ENCODE measurements around the gene PHF20. TPM values are rescaled to one million over a fixed set of nuclear protein-coding genes. Genes with fewer than 3 reads are reported as not detected.
"Not testable (repeated sequence)": the region's sequence is repeated elsewhere in the genome, so short reads cannot be mapped to it uniquely, and the experiment has no call there.

PHF20 gene
- total RNA-seq, 1 donor from 2014 or later: 35.9 TPM

- Histone ChIP-seq H3K36me3 (no peaks in the 10 kb centered on the region), H3K27me3 (ENCODE audit: low read depth) (no peaks in the 10 kb centered on the region), H3K9me3 (replicated peaks) (no peaks in the 10 kb centered on the region), H3K4me3 (peak overlapping the region; percentile 74), H3K4me1 (peaks cover 83% of the 10 kb centered on the region), H3K27ac (replicated peaks) (peak overlapping the region; percentile 96)
- no peak for DNase-seq
- intact Hi-C loops (cut with micrococcal nuclease): no loop called here
- no peak for TF ChIP-seq CTCF (IDR thresholded peaks at IDR 0.05; ENCODE audit: borderline replicate concordance)
These were observed 487 bp upstream of the PHF20 start for GRCh38 chr20:35771367-35771688.

- Histone ChIP-seq H3K4me1 (peaks cover 90% of the 10 kb centered on the region), H3K4me3 (peak overlapping the region; percentile 74), H3K9me3 (replicated peaks) (no peaks in the 10 kb centered on the region), H3K27ac (replicated peaks) (peak overlapping the region; percentile 96), H3K36me3 (no peaks in the 10 kb centered on the region), H3K27me3 (ENCODE audit: low read depth) (no peaks in the 10 kb centered on the region)
- intact Hi-C loops (cut with micrococcal nuclease): no loop called here
- TF ChIP-seq CTCF (IDR thresholded peaks at IDR 0.05; ENCODE audit: borderline replicate concordance): no peak
- no peak for DNase-seq
These were observed 796 bp downstream of the PHF20 start for GRCh38 chr20:35772563-35773058.

- no peak for DNase-seq
- no peaks in the 10 kb centered on the region for H3K36me3 ChIP-seq
- H3K27me3 ChIP-seq (ENCODE audit: low read depth): no peaks in the 10 kb centered on the region
- H3K9me3 ChIP-seq (replicated peaks): no peaks in the 10 kb centered on the region
- peak overlapping the region; percentile 96 for H3K27ac ChIP-seq (replicated peaks)
- intact Hi-C loops (cut with micrococcal nuclease): no loop called here
- H3K4me1 ChIP-seq: peaks cover 84% of the 10 kb centered on the region
- peak overlapping the region; percentile 74 for H3K4me3 ChIP-seq
- no peak for TF ChIP-seq CTCF (IDR thresholded peaks at IDR 0.05; ENCODE audit: borderline replicate concordance)
These were observed 1.4 kb downstream of the PHF20 start for GRCh38 chr20:35773154-35773751.

GRCh38 chr20:35774391-35774790 lies 2.6 kb downstream of the PHF20 start:
- no peak for TF ChIP-seq CTCF (IDR thresholded peaks at IDR 0.05; ENCODE audit: borderline replicate concordance)
- Histone ChIP-seq H3K27ac (replicated peaks) (peak overlapping the region; percentile 5), H3K9me3 (replicated peaks) (no peaks in the 10 kb centered on the region), H3K4me1 (peaks cover 72% of the 10 kb centered on the region), H3K36me3 (peaks cover 4% of the 10 kb centered on the region), H3K27me3 (ENCODE audit: low read depth) (no peaks in the 10 kb centered on the region), H3K4me3 (no peak overlapping the region)
- intact Hi-C loops (cut with micrococcal nuclease): no loop called here
- DNase-seq: no peak

GRCh38 chr20:35776513-35777101 lies 4.8 kb downstream of the PHF20 start:
- TF ChIP-seq CTCF (IDR thresholded peaks at IDR 0.05; ENCODE audit: borderline replicate concordance): no peak
- intact Hi-C loops (cut with micrococcal nuclease): no loop called here
- peak; percentile 46 for DNase-seq

GRCh38 chr20:35783811-35784210 lies 12.0 kb downstream of the PHF20 start:
- H3K36me3 ChIP-seq: peaks cover 20% of the 10 kb centered on the region
- intact Hi-C loops (cut with micrococcal nuclease); H3K27ac ChIP-seq (replicated peaks); DNase-seq; H3K9me3 ChIP-seq (replicated peaks); H3K27me3 ChIP-seq (ENCODE audit: low read depth); H3K4me3 ChIP-seq; H3K4me1 ChIP-seq: not testable (repeated sequence)

More at GRCh38 chr20:35776513-35777101, 4.8 kb downstream of the PHF20 start:
- Histone ChIP-seq H3K27me3 (ENCODE audit: low read depth) (no peaks in the 10 kb centered on the region), H3K36me3 (peaks cover 4% of the 10 kb centered on the region), H3K4me1 (peaks cover 51% of the 10 kb centered on the region), H3K4me3 (no peak overlapping the region), H3K9me3 (replicated peaks) (no peaks in the 10 kb centered on the region), H3K27ac (replicated peaks) (peak overlapping the region; percentile 42)

- H3K4me1 ChIP-seq; H3K27me3 ChIP-seq (ENCODE audit: low read depth); H3K9me3 ChIP-seq (replicated peaks); H3K27ac ChIP-seq (replicated peaks); H3K4me3 ChIP-seq; DNase-seq; intact Hi-C loops (cut with micrococcal nuclease): not testable (repeated sequence)
- H3K36me3 ChIP-seq: peaks cover 16% of the 10 kb centered on the region
These were observed 13.7 kb downstream of the PHF20 start for GRCh38 chr20:35785541-35785940.

Measured in left ventricle myocardium inferior (tissue), 1 donor.